ENCODE results near the gene ORMDL1.
"Not testable (repeated sequence)": the region's sequence is repeated elsewhere in the genome, so short reads cannot be mapped to it uniquely, and the experiment has no call there.

ORMDL1 gene

DNA sequence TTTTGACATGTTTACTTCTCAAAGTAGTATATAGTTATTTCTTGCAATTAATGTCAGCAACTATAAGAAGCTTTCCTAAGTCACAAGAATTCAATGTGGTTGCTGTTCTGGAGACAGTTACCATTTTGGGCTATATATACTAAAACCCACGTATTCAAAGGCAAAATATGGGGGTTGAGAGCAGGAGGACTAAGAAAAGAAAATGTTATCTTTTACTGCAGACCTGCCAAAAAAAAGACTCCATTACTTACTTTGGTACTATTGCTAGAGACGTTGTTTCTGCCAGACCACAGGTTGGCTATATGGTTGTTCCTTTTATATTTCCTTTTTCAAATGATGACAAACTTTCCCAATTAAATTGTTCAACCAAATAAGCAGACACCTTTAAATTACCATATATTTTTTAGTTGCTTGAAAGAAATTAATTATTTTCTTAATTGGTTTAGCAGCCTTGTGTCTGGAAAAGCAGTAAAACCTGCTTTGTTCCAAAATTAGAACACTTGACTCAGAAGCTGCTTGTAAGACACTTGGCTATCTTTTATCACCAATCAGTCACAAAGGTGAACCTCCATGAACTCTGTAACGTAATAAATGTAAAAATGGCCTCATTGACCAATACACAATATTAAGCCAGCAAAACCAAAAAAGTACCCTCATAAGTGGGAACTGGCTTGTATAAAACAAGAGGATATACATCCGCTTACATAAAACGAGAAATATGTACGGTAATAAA, 13.4 kb downstream of the ORMDL1 start:
- Histone ChIP-seq H3K27me3 (ENCODE audit: control insufficient read depth in 2 of 2, insufficient read depth in 2 of 2, low read length in 2 of 2) (no peaks in the 10 kb centered on the region), H3K9ac (ENCODE audit: low read depth in 1 of 2, low read length in 2 of 2) (no peak overlapping the region), H3K4me1 (ENCODE audit: control insufficient read depth in 2 of 2, insufficient read depth in 2 of 2, low read length in 2 of 2) (no peaks in the 10 kb centered on the region), H3K9me3 (ENCODE audit: control insufficient read depth in 2 of 2, low read length in 2 of 2) (no peaks in the 10 kb centered on the region), H3K27ac (ENCODE audit: low read depth in 2 of 2, low read length in 2 of 2) (no peak overlapping the region), H3K36me3 (ENCODE audit: control insufficient read depth in 2 of 2, insufficient read depth in 2 of 2, low read length in 2 of 2) (peaks cover 47 to 52% of the 10 kb centered on the region in 2 donors), H3K4me3 (ENCODE audit: low read length in 2 of 2) (no peak overlapping the region)

DNA sequence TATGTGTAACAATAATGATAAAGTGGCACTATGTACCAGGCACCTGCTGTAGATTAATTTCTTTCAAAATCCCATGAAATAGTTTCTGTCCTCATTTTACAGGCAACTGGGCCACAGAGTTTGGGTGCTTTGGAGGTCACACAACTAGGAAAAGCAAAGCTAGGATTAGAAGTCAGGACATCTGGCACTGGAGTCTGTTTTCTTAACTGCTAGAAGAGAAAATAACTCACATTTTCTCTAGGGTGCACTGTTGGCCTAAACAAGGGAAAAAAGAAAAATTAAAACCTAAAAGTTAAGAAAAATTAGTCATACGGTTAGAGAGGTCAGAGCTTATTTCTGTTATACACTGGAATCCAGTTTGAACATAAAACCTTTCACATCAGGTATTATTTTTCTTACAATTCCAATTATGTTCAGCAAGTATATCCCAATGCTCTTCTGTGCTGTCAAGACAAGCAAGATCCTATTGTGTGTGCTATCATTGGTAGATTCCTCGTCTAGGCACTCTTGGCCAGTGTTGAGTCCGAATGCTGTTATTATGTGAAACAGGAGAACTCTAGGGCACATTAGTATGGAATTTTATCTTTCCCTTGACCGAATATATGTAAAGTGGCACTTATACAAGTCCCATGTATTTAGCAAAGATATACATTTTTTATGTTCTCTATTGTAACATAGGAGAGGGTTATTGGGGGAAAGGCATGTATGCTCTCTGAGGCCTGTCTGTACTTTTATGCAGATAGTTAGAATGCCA, 20.1 kb downstream of the ORMDL1 start:
- no peaks in the 10 kb centered on the region for H3K9me3 ChIP-seq (ENCODE audit: control insufficient read depth in 2 of 2, low read length in 2 of 2)
- H3K4me1 ChIP-seq (ENCODE audit: control insufficient read depth in 2 of 2, insufficient read depth in 2 of 2, low read length in 2 of 2) = peaks cover 4 to 8% of the 10 kb centered on the region in 2 donors
- H3K27ac ChIP-seq (ENCODE audit: low read depth in 2 of 2, low read length in 2 of 2) = no peak overlapping the region
- H3K36me3 ChIP-seq (ENCODE audit: control insufficient read depth in 2 of 2, insufficient read depth in 2 of 2, low read length in 2 of 2) = no peaks in the 10 kb centered on the region
- H3K4me3 ChIP-seq (ENCODE audit: low read length in 2 of 2) = peak overlapping the region in 1 of 2 donors; percentile 99
- no peaks in the 10 kb centered on the region for H3K27me3 ChIP-seq (ENCODE audit: control insufficient read depth in 2 of 2, insufficient read depth in 2 of 2, low read length in 2 of 2)
- H3K9ac ChIP-seq (ENCODE audit: low read depth in 1 of 2, low read length in 2 of 2) = no peak overlapping the region

DNA sequence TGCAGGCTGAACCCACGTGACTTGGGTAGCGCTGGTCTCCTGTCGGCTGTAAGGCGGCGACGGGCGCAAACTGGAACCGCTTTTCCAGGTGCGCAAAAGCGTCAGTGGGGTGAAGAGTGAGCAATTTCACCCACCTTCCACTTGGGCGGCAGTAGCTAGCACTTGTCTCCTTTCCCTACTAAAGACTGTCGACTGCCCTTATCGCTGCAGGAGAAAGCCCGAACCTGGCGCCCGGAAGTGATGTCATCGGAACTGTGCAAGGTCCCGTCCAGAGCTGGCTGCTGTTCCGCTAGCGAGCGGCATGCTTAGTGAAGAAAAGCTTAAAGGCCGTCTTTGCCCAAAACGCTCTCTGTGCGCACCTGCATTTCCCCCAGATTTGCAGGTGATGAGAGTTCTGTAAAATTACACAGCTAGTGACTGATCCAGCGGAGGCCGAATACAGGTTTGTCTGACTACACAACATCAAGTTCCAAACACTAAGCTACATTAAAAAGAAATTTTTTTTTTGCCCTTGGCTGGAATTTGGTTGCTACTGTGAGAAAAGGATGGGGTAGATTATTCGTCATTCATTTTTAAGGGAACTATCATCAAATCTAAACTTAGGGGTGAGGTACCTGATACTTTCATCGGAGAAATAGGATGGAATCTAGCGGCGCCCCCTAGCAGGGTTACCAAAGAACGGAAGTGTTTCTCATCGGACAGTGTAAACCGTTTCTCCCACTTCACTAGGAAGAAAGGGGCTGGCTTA, 21.4 kb downstream of the ORMDL1 start, which contains the start of gene OSGEPL1:
OSGEPL1 (minus strand) TSS at position 242 of the 748 bp plus-strand sequence. CDS start 1,152 bp downstream, outside the sequence.
- Histone ChIP-seq H3K27me3 (ENCODE audit: control insufficient read depth in 2 of 2, insufficient read depth in 2 of 2, low read length in 2 of 2) (no peaks in the 10 kb centered on the region), H3K36me3 (ENCODE audit: control insufficient read depth in 2 of 2, insufficient read depth in 2 of 2, low read length in 2 of 2) (no peaks in the 10 kb centered on the region), H3K4me3 (ENCODE audit: low read length in 2 of 2) (peak within 1 kb of the TSS; percentile 90 to 99), H3K27ac (ENCODE audit: low read depth in 2 of 2, low read length in 2 of 2) (peak within 1 kb of the TSS; percentile 71 to 87), H3K9me3 (ENCODE audit: control insufficient read depth in 2 of 2, low read length in 2 of 2) (no peaks in the 10 kb centered on the region), H3K4me1 (ENCODE audit: control insufficient read depth in 2 of 2, insufficient read depth in 2 of 2, low read length in 2 of 2) (peaks cover 4 to 8% of the 10 kb centered on the region in 2 donors), H3K9ac (ENCODE audit: low read depth in 1 of 2, low read length in 2 of 2) (peak within 1 kb of the TSS; percentile 76 to 94)

DNA sequence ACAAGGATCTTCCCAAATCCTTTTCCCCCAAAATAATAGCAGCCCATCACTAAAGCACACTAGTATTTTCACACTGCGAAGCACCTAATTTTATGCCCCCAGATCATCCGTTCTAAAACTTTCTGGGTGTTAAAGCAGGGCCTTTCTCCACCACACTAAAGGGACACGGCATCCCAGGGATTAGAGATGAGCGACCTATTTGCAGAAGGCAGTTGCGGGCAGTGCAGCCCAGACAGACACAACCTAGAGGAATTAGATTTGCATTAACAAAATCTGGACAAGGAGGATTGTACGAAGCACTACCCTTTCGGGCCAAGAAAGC, 21.9 kb downstream of the ORMDL1 start:
- Histone ChIP-seq H3K27ac (ENCODE audit: low read depth in 2 of 2, low read length in 2 of 2) (peak overlapping the region; percentile 71 to 87), H3K9ac (ENCODE audit: low read depth in 1 of 2, low read length in 2 of 2) (peak overlapping the region; percentile 76 to 94), H3K9me3 (ENCODE audit: control insufficient read depth in 2 of 2, low read length in 2 of 2) (no peaks in the 10 kb centered on the region), H3K4me1 (ENCODE audit: control insufficient read depth in 2 of 2, insufficient read depth in 2 of 2, low read length in 2 of 2) (peaks cover 4 to 8% of the 10 kb centered on the region in 2 donors), H3K27me3 (ENCODE audit: control insufficient read depth in 2 of 2, insufficient read depth in 2 of 2, low read length in 2 of 2) (no peaks in the 10 kb centered on the region), H3K4me3 (ENCODE audit: low read length in 2 of 2) (peak overlapping the region; percentile 90 to 99), H3K36me3 (ENCODE audit: control insufficient read depth in 2 of 2, insufficient read depth in 2 of 2, low read length in 2 of 2) (no peaks in the 10 kb centered on the region)

DNA sequence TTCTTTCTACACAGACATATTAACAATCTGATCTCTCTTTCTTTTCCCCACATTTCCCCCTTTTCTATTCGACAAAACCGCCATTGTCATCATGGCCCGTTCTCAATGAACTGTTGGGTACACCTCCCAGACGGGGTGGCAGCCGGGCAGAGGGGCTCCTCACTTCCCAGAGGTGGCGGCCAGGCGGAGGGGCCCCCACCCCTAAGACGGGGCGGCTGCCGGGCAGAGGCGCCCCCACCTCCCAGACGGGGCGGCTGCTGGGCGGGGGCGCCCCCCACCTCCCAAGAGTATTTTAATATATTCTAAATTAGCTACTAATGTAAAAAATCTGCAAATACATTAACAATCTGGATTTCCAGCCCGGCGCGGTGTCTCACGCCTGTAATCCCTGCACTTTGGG, 24.0 kb downstream of the ORMDL1 start:
- H3K27ac ChIP-seq (ENCODE audit: low read depth in 2 of 2, low read length in 2 of 2) = not testable (repeated sequence)

DNA sequence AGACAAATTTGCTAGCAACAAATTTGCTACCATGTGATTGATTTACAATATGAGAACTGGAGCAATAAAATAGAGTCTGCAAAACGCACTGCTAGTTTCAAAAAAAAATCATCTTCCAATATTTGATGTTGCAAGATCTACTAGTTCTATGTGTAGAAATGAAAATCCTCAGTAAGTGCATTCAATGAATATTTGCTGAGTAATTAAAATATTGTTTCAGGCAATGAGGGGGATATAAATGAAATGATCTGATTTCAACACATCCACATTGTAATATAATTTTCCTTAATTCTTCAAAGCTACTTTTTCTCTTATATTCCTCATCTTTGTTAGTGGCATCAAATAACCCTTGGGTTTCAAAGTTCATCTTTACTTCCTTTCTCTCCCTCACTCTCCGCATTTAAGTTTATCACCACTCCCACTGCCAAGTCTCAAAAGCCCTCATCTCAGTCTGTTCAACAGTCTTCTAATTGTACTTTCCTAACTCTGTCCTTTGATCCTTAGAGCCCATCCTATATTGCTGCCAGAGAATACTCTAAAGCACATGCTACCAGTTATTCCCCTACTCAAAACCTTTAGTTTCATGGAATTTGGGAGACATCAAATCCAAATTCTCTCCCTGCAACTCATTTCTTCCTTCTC, 27.7 kb downstream of the ORMDL1 start:
- peaks cover 10 to 11% of the 10 kb centered on the region in 2 donors for H3K36me3 ChIP-seq (ENCODE audit: control insufficient read depth in 2 of 2, insufficient read depth in 2 of 2, low read length in 2 of 2)
- H3K9me3 ChIP-seq (ENCODE audit: control insufficient read depth in 2 of 2, low read length in 2 of 2) = no peaks in the 10 kb centered on the region
- no peak overlapping the region for H3K9ac ChIP-seq (ENCODE audit: low read depth in 1 of 2, low read length in 2 of 2)
- no peak overlapping the region for H3K4me3 ChIP-seq (ENCODE audit: low read length in 2 of 2)
- no peak overlapping the region for H3K27ac ChIP-seq (ENCODE audit: low read depth in 2 of 2, low read length in 2 of 2)
- no peaks in the 10 kb centered on the region for H3K27me3 ChIP-seq (ENCODE audit: control insufficient read depth in 2 of 2, insufficient read depth in 2 of 2, low read length in 2 of 2)
- H3K4me1 ChIP-seq (ENCODE audit: control insufficient read depth in 2 of 2, insufficient read depth in 2 of 2, low read length in 2 of 2) = no peaks in the 10 kb centered on the region

More for the DNA sequence above, 24.0 kb downstream of the ORMDL1 start:
- not testable (repeated sequence) for H3K9ac ChIP-seq (ENCODE audit: low read depth in 1 of 2, low read length in 2 of 2); H3K4me1 ChIP-seq (ENCODE audit: control insufficient read depth in 2 of 2, insufficient read depth in 2 of 2, low read length in 2 of 2); H3K9me3 ChIP-seq (ENCODE audit: control insufficient read depth in 2 of 2, low read length in 2 of 2); H3K36me3 ChIP-seq (ENCODE audit: control insufficient read depth in 2 of 2, insufficient read depth in 2 of 2, low read length in 2 of 2); H3K4me3 ChIP-seq (ENCODE audit: low read length in 2 of 2); H3K27me3 ChIP-seq (ENCODE audit: control insufficient read depth in 2 of 2, insufficient read depth in 2 of 2, low read length in 2 of 2)

DNA sequence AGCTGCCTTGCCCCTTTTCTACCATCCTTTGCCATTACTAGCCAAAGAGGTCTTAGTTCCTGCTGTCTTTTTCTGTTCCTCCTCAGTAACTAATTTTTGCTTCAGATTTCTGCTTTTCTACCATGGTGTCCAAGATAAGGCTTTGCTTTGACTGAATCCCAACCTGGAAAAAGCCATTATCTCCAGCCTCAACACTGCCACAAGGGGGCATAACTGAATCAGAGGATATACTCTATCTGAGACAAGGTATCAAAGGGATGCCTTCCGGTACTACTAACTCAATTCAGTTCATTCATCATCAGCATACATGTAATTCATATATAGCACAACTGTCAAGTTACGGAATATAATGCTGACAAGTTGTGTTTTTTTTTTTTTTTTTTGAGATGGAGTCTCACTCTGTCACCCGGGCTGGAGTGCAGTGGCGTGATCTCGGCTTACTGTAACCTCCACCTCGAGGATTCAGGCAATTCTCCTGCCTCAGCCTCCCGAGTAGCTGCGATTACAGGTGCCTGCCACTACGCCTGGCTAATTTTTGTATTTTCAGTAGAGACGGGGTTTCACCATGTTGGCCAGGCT, 33.0 kb downstream of the ORMDL1 start:
- Histone ChIP-seq H3K36me3 (ENCODE audit: control insufficient read depth in 2 of 2, insufficient read depth in 2 of 2, low read length in 2 of 2) (peaks cover 15 to 19% of the 10 kb centered on the region in 2 donors), H3K27ac (ENCODE audit: low read depth in 2 of 2, low read length in 2 of 2) (no peak overlapping the region), H3K4me1 (ENCODE audit: control insufficient read depth in 2 of 2, insufficient read depth in 2 of 2, low read length in 2 of 2) (no peaks in the 10 kb centered on the region), H3K4me3 (ENCODE audit: low read length in 2 of 2) (no peak overlapping the region), H3K9ac (ENCODE audit: low read depth in 1 of 2, low read length in 2 of 2) (no peak overlapping the region), H3K27me3 (ENCODE audit: control insufficient read depth in 2 of 2, insufficient read depth in 2 of 2, low read length in 2 of 2) (no peaks in the 10 kb centered on the region), H3K9me3 (ENCODE audit: control insufficient read depth in 2 of 2, low read length in 2 of 2) (no peaks in the 10 kb centered on the region)

DNA sequence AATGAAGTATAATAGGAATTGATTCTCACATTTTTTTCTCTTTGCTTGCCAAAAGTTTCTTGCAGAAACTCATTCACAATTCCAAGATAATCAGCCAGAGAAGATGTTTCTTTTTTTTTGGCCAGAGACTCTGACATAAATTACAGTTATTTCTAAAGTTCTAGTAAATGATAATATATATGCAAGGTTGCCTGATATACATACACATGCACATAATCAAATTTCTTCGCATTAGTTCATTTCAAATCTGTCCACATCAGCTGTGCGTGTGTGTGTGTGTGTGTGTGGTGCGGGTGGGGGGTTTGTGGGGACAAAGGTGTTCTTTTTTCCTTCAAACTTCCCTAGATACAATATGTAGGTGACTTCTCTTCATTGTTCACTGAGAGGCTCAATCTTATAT, 54.7 kb downstream of the ORMDL1 start:
- Histone ChIP-seq H3K9ac (ENCODE audit: low read depth in 1 of 2, low read length in 2 of 2) (no peak overlapping the region), H3K36me3 (ENCODE audit: control insufficient read depth in 2 of 2, insufficient read depth in 2 of 2, low read length in 2 of 2) (peaks cover 0 to 5% of the 10 kb centered on the region in 2 donors), H3K4me1 (ENCODE audit: control insufficient read depth in 2 of 2, insufficient read depth in 2 of 2, low read length in 2 of 2) (no peaks in the 10 kb centered on the region), H3K4me3 (ENCODE audit: low read length in 2 of 2) (no peak overlapping the region), H3K27ac (ENCODE audit: low read depth in 2 of 2, low read length in 2 of 2) (no peak overlapping the region), H3K9me3 (ENCODE audit: control insufficient read depth in 2 of 2, low read length in 2 of 2) (no peaks in the 10 kb centered on the region), H3K27me3 (ENCODE audit: control insufficient read depth in 2 of 2, insufficient read depth in 2 of 2, low read length in 2 of 2) (no peaks in the 10 kb centered on the region)

DNA sequence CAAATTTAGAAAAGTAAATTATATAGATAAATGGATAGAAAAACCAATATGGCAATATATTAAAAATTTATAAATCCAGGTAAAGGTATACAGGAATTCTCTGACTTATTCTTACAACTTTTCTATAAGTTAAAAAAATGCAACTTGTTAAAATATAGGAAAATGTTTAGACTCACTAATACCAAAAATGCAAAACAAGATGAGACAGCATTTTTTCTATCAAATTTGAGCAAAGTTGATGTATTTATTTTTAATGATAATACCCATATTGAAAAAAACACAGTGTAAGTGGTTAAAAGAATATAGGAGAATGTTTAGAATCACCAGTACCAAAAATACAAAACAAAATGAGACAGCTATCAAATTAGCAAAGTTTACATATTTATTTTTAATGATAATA, 57.3 kb downstream of the ORMDL1 start:
- H3K27me3 ChIP-seq (ENCODE audit: control insufficient read depth in 2 of 2, insufficient read depth in 2 of 2, low read length in 2 of 2) = no peaks in the 10 kb centered on the region
- no peak overlapping the region for H3K9ac ChIP-seq (ENCODE audit: low read depth in 1 of 2, low read length in 2 of 2)
- H3K9me3 ChIP-seq (ENCODE audit: control insufficient read depth in 2 of 2, low read length in 2 of 2) = no peaks in the 10 kb centered on the region
- H3K36me3 ChIP-seq (ENCODE audit: control insufficient read depth in 2 of 2, insufficient read depth in 2 of 2, low read length in 2 of 2) = peaks cover 0 to 5% of the 10 kb centered on the region in 2 donors
- H3K27ac ChIP-seq (ENCODE audit: low read depth in 2 of 2, low read length in 2 of 2) = no peak overlapping the region
- no peaks in the 10 kb centered on the region for H3K4me1 ChIP-seq (ENCODE audit: control insufficient read depth in 2 of 2, insufficient read depth in 2 of 2, low read length in 2 of 2)
- no peak overlapping the region for H3K4me3 ChIP-seq (ENCODE audit: low read length in 2 of 2)
